HL-60 (cell line): ENCODE measurements around the gene PPIL4.
"Not testable (repeated sequence)": the region's sequence is repeated elsewhere in the genome, so short reads cannot be mapped to it uniquely, and the experiment has no call there.

Experiments used
- GABPA ChIP-seq: IDR thresholded peaks from 2 replicates; pipeline ENCODE4 v1.6.1; 2012; ENCODE audit warnings: low read depth
- POLR2AphosphoS5 ChIP-seq: IDR thresholded peaks from 2 replicates; pipeline ENCODE4 v1.6.1; 2012; ENCODE audit warnings: low read depth
- REST ChIP-seq: IDR thresholded peaks from 2 replicates; pipeline ENCODE4 v1.6.1; 2012; ENCODE audit warnings: low read depth; ENCODE audit not compliant: insufficient replicate concordance
- SPI1 ChIP-seq: IDR thresholded peaks from 2 replicates; pipeline ENCODE4 v1.6.1; 2012; ENCODE audit warnings: low read depth, mild to moderate bottlenecking, borderline replicate concordance
- TF ChIP-seq, protein P1 (sequence below): IDR thresholded peaks from one replicate; pipeline ENCODE4 v1.5.1; 2011; ENCODE audit warnings: low read length, control low read depth, inconsistent platforms; ENCODE audit not compliant: insufficient read depth

GRCh38 chr6:149462712-149463111 is 83.1 kb downstream of the PPIL4 start:
- not testable (repeated sequence) for TF ChIP-seq POLR2AphosphoS5, REST, SPI1, GABPA
- TF ChIP-seq, protein P1, sequence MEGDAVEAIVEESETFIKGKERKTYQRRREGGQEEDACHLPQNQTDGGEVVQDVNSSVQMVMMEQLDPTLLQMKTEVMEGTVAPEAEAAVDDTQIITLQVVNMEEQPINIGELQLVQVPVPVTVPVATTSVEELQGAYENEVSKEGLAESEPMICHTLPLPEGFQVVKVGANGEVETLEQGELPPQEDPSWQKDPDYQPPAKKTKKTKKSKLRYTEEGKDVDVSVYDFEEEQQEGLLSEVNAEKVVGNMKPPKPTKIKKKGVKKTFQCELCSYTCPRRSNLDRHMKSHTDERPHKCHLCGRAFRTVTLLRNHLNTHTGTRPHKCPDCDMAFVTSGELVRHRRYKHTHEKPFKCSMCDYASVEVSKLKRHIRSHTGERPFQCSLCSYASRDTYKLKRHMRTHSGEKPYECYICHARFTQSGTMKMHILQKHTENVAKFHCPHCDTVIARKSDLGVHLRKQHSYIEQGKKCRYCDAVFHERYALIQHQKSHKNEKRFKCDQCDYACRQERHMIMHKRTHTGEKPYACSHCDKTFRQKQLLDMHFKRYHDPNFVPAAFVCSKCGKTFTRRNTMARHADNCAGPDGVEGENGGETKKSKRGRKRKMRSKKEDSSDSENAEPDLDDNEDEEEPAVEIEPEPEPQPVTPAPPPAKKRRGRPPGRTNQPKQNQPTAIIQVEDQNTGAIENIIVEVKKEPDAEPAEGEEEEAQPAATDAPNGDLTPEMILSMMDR: not testable (repeated sequence)
